ENCODE measurements around the gene SEMA3F. TPM values are rescaled to one million over a fixed set of nuclear protein-coding genes. Genes with fewer than 3 reads are reported as not detected.

Gene SEMA3F
- total RNA-seq, 2 donors from 2014 or later: 14.7 to 24.0 TPM

DNA sequence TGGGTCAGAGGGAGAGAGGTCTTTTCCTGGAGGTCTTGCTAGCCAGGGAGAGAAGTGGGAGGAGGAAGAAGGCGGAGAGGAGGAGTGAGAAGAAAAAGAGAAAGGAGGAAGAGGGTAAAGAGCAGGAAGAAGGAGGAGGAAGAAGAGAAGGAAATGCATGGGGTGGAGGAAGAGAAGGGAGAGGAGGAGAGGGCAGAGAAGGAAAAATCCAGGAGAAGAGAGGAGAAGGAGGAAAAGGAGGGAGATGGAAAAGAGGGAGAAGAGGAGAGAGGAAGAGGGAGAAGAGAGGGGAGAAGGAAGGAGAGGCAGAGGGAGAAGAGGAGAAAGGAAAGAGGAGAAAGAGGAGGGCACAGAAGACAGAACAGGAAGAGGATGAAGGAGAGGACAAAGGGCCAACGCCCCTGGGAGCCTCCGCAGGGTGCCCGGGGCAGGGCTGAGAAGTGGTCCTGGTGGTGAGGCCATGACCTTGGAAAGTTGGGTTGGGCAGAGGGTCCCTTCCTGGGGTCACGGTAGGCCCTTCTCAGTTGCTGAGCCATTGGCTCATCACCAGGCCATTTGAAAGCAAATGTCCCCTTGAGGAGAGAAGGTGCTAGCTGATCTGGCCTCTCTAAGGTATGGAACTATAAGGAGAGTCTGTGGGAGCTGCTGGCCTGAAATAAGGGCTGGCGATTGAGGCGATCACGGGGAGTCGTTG lies 1.2 kb upstream of the SEMA3F start:
- H3K4me1 ChIP-seq: peaks cover 5% of the 10 kb centered on the region
- no peaks in the 10 kb centered on the region for H3K9me3 ChIP-seq
- TF ChIP-seq, protein P1, sequence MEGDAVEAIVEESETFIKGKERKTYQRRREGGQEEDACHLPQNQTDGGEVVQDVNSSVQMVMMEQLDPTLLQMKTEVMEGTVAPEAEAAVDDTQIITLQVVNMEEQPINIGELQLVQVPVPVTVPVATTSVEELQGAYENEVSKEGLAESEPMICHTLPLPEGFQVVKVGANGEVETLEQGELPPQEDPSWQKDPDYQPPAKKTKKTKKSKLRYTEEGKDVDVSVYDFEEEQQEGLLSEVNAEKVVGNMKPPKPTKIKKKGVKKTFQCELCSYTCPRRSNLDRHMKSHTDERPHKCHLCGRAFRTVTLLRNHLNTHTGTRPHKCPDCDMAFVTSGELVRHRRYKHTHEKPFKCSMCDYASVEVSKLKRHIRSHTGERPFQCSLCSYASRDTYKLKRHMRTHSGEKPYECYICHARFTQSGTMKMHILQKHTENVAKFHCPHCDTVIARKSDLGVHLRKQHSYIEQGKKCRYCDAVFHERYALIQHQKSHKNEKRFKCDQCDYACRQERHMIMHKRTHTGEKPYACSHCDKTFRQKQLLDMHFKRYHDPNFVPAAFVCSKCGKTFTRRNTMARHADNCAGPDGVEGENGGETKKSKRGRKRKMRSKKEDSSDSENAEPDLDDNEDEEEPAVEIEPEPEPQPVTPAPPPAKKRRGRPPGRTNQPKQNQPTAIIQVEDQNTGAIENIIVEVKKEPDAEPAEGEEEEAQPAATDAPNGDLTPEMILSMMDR (IDR thresholded peaks at IDR 0.05): no peak
- peak overlapping the region; percentile 50 for H3K4me3 ChIP-seq
- DNase-seq: no peak
- H3K27ac ChIP-seq: no peak overlapping the region
- peak overlapping the region; percentile 46 to 60 for H3K9ac ChIP-seq (ENCODE audit: low read depth in 2 of 2, low read length in 2 of 2)
- intact Hi-C loops (cut with DNase I): no loop called here
- H3K36me3 ChIP-seq: no peaks in the 10 kb centered on the region
- no peaks in the 10 kb centered on the region for H3K27me3 ChIP-seq

DNA sequence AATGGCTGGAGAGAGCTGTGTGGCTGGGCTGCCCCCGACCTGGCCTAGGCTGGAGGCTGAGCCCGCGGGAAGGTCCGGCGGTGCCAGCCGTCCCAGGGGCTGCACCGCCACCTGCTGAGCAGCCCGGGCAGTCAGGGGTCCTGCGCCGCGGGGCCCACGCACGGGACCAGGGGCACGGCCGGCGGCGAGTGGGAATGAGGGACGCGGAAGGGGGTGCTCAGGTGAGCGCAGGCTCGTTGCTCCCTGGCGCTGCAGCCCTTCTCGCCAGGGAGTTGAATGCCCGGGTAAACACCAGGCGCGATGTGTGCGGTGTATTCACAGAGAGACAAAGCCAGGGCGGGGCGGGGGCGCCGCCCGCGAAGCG lies 666 bp upstream of the SEMA3F start:
- Histone ChIP-seq H3K4me1 (peaks cover 5% of the 10 kb centered on the region), H3K4me3 (peak overlapping the region; percentile 50), H3K27me3 (no peaks in the 10 kb centered on the region), H3K9ac (ENCODE audit: low read depth in 2 of 2, low read length in 2 of 2) (peak overlapping the region; percentile 46 to 60), H3K36me3 (no peaks in the 10 kb centered on the region), H3K9me3 (no peaks in the 10 kb centered on the region), H3K27ac (no peak overlapping the region)
- intact Hi-C loops (cut with DNase I): no loop called here
- DNase-seq: no peak
- TF ChIP-seq, protein P1 (IDR thresholded peaks at IDR 0.05): no peak

DNA sequence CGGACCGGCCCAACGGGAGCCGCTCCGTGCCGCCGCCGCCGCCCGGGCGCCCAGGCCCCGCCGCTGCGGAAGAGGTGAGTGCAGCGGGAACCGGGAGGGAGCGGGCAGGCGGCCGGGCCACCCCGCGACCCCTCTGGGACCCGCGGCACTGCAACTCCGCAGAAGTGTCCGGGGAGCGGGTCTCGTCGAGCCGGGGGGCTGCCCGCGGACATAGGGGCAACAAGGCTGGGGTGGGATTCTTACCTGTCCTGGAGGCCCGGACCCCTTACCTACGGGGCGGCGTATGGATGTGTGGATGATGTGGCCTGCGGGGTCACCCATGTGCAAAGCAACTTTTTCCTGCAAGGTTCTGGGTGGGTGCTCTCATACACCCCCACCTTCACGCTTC lies 361 bp downstream of the SEMA3F start:
- Histone ChIP-seq H3K27me3 (no peaks in the 10 kb centered on the region), H3K4me3 (peak overlapping the region; percentile 50), H3K9ac (ENCODE audit: low read depth in 2 of 2, low read length in 2 of 2) (peak overlapping the region; percentile 70 to 81), H3K36me3 (no peaks in the 10 kb centered on the region), H3K4me1 (peaks cover 10% of the 10 kb centered on the region), H3K9me3 (no peaks in the 10 kb centered on the region), H3K27ac (peak overlapping the region; percentile 60)
- DNase-seq: no peak
- intact Hi-C loops (cut with DNase I): no loop called here
- TF ChIP-seq, protein P1 (IDR thresholded peaks at IDR 0.05): no peak

DNA sequence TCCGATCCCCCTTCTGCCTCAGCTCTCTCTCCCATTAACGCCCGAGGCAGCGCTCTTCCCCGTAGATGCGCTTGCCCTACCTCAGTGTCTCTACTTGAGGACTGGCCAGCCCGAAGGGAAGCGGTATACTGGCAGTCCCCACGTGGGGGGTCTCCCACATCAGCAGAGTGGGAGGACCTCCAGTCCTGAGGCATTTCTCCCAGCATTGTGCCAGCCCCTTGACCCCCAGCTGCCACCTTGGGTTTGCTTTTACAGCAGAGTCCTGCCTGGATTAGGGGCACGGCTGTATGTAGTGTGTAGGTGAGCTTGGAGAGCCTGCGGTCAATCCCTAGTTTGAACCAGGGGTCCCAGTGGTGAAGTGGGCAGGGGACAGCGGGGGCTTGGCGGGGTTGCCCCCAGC lies 767 bp downstream of the SEMA3F start:
- intact Hi-C loops (cut with DNase I): no loop called here
- Histone ChIP-seq H3K4me3 (peak overlapping the region; percentile 50), H3K4me1 (peaks cover 12% of the 10 kb centered on the region), H3K36me3 (no peaks in the 10 kb centered on the region), H3K9me3 (no peaks in the 10 kb centered on the region), H3K9ac (ENCODE audit: low read depth in 2 of 2, low read length in 2 of 2) (peak overlapping the region; percentile 70 to 81), H3K27ac (peak overlapping the region; percentile 60), H3K27me3 (no peaks in the 10 kb centered on the region)
- no peak for DNase-seq
- TF ChIP-seq, protein P1 (IDR thresholded peaks at IDR 0.05): no peak

DNA sequence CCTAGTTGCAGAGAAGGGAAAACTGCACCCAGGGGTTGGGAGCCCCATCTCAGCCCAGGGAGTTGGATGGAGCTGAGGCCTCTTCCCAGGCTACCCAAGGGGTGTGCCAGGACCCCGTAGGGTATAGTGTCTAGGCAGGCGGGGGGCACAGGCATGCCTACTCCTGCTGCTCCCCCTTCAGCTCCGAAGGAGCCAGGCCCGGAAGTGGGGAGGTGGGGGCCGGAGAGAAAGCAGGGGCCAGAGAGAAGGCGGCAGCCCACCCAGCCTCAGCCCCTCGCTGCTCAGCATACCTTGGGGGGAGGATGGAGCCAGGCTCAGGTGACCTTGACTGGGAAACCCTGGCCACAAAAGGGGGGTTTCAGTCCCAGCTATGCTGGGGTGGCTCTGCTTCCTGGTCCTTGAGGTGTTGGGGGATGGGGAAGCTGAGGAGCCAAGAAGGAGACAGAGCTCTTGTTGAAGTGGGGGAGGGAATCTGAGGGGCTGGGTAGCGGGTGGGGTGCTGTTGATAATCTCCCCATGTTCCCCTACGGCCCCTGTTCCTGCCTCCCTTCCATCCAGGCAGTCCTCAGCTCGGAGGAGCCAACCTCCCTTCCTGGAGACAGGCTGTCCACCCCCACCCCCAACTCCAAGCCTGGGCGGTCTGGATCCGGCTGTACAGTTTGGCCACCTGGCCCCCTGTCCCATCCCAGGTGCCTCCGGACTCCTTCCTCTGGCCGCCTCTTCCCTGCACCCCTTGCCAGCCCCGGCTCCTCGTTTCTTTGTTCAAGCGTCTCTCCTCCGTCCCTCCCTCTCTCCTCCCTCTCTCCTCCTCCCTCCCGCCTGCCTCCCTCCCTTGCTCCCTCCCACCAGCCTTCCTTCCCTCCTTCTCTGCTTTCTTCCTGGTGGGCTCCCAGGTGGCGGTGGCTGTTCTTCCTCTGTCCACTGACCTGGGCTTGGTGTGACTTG lies 1.7 kb downstream of the SEMA3F start:
- TF ChIP-seq, protein P1 (IDR thresholded peaks at IDR 0.05): no peak
- Histone ChIP-seq H3K36me3 (no peaks in the 10 kb centered on the region), H3K9me3 (no peaks in the 10 kb centered on the region), H3K27me3 (no peaks in the 10 kb centered on the region), H3K4me3 (peak overlapping the region; percentile 50), H3K4me1 (peaks cover 16% of the 10 kb centered on the region), H3K27ac (peak overlapping the region; percentile 60), H3K9ac (ENCODE audit: low read depth in 2 of 2, low read length in 2 of 2) (peak overlapping the region; percentile 70 to 81)
- intact Hi-C loops (cut with DNase I): no loop called here
- peak; percentile 85 for DNase-seq
